Astrocyte (in vitro differentiated cells and primary cell): ENCODE measurements around the gene RAPGEF5. TPM values are rescaled to one million over a fixed set of nuclear protein-coding genes. Genes with fewer than 3 reads are reported as not detected.

ENCODE experiments used
- DNase-seq: peaks from one replicate; pipeline ENCODE4 v3.0.0-alpha.2; 2010; ENCODE audit warnings: low read depth
- FAIRE-seq: peaks from 2 replicates; lab custom pipeline; 2011; peaks lifted over from hg19 to GRCh38; lab: Jason Lieb, UNC
- H2AFZ ChIP-seq: 2 replicates; pipeline ENCODE4 v1.6.0; 2012; ENCODE audit warnings: low read depth, low read length, inconsistent platforms
- H3K27ac ChIP-seq: 2 replicates; pipeline ENCODE4 v1.5.1; 2011; ENCODE audit warnings: low read depth, low read length, inconsistent platforms
- H3K27me3 ChIP-seq: 2 replicates; pipeline ENCODE4 v1.6.0; 2011; ENCODE audit warnings: low read length, inconsistent platforms; ENCODE audit not compliant: insufficient read depth
- H3K36me3 ChIP-seq: 2 replicates; pipeline ENCODE4 v1.5.1; 2011; ENCODE audit warnings: low read length, inconsistent platforms; ENCODE audit not compliant: insufficient read depth
- H3K4me1 ChIP-seq: 2 replicates; pipeline ENCODE4 v1.5.1; 2011; ENCODE audit warnings: low read length, inconsistent platforms; ENCODE audit not compliant: insufficient read depth
- H3K4me2 ChIP-seq: 2 replicates; pipeline ENCODE4 v1.6.0; 2012; ENCODE audit warnings: low read length, inconsistent platforms
- H3K4me3 ChIP-seq: 2 replicates; pipeline ENCODE4 v1.5.1; 2011; ENCODE audit warnings: low read depth, mild to moderate bottlenecking, low read length, inconsistent platforms; ENCODE audit not compliant: insufficient read depth
- H3K79me2 ChIP-seq: 2 replicates; pipeline ENCODE4 v1.6.0; 2012; ENCODE audit warnings: mild to moderate bottlenecking, low read length, inconsistent platforms; ENCODE audit not compliant: insufficient read depth
- H3K9ac ChIP-seq: 2 replicates; pipeline ENCODE4 v1.6.0; 2012; ENCODE audit warnings: mild to moderate bottlenecking, low read length, inconsistent platforms
- H3K9me3 ChIP-seq: 2 replicates; pipeline ENCODE4 v1.5.1; 2012; ENCODE audit warnings: low read depth, mild to moderate bottlenecking, low read length, inconsistent platforms; ENCODE audit not compliant: insufficient read depth
- H4K20me1 ChIP-seq: 2 replicates; pipeline ENCODE4 v1.6.0; 2012; ENCODE audit warnings: low read length, inconsistent platforms; ENCODE audit not compliant: insufficient read depth
- H3K27ac Mint-ChIP-seq: one replicate; pipeline ENCODE4 v1.8.0; 2021; ENCODE audit warnings: mild to moderate bottlenecking, mixed read lengths; ENCODE audit not compliant: unreplicated experiment
- H3K27me3 Mint-ChIP-seq: one replicate; pipeline ENCODE4 v1.8.0; 2021; ENCODE audit warnings: low read depth, mixed read lengths; ENCODE audit not compliant: unreplicated experiment
- H3K36me3 Mint-ChIP-seq: one replicate; pipeline ENCODE4 v1.8.0; 2021; ENCODE audit warnings: low read depth, mixed read lengths; ENCODE audit not compliant: unreplicated experiment
- H3K4me1 Mint-ChIP-seq: one replicate; pipeline ENCODE4 v1.8.0; 2021; ENCODE audit warnings: low read depth, mixed read lengths; ENCODE audit not compliant: unreplicated experiment
- H3K4me3 Mint-ChIP-seq: one replicate; pipeline ENCODE4 v1.8.0; 2021; ENCODE audit warnings: mild to moderate bottlenecking, moderate library complexity, mixed read lengths; ENCODE audit not compliant: unreplicated experiment
- H3K9me3 Mint-ChIP-seq: one replicate; pipeline ENCODE4 v1.8.0; 2021; ENCODE audit warnings: mild to moderate bottlenecking, mixed read lengths; ENCODE audit not compliant: unreplicated experiment
- CTCF ChIP-seq: IDR thresholded peaks from 2 replicates; pipeline ENCODE4 v1.5.1; 2011; ENCODE audit warnings: low read depth, mild to moderate bottlenecking, inconsistent platforms, low read length, moderate library complexity; ENCODE audit not compliant: insufficient read depth
- EZH2 ChIP-seq: IDR thresholded peaks from 2 replicates; pipeline ENCODE4 v1.6.1; 2012; ENCODE audit warnings: mild to moderate bottlenecking, low read length, inconsistent platforms; ENCODE audit not compliant: insufficient read depth
- total RNA-seq: library from RNA; stranded (reverse); gene quantifications from 2 replicates; pipeline ENCODE4 v1.2.1, GENCODE V29; 2021

The RAPGEF5 gene
- total RNA-seq, 1 donor from 2014 or later: 1.0 TPM

- no peak overlapping the region for H3K4me2 ChIP-seq
- no peaks in the 10 kb centered on the region for H4K20me1 ChIP-seq
- no peaks in the 10 kb centered on the region for H3K36me3 ChIP-seq
- Mint-ChIP-seq H3K4me1 (no peaks in the 10 kb centered on the region), H3K4me3 (no peak overlapping the region), H3K9me3 (no peaks in the 10 kb centered on the region), H3K36me3 (no peaks in the 10 kb centered on the region), H3K27ac (no peak overlapping the region), H3K27me3 (peaks cover 16% of the 10 kb centered on the region)
- no peak overlapping the region for H2AFZ ChIP-seq
- H3K4me1 ChIP-seq: no peaks in the 10 kb centered on the region
- H3K4me3 ChIP-seq: no peak overlapping the region
- H3K9ac ChIP-seq: no peak overlapping the region
- no peak for FAIRE-seq
- H3K27ac ChIP-seq: no peak overlapping the region
- no peak for DNase-seq
- TF ChIP-seq CTCF: no peak
- TF ChIP-seq EZH2: no peak
- peaks cover 4% of the 10 kb centered on the region for H3K27me3 ChIP-seq
- H3K79me2 ChIP-seq: no peaks in the 10 kb centered on the region
- no peaks in the 10 kb centered on the region for H3K9me3 ChIP-seq
Measured at GRCh38 chr7:22187691-22188348, 169.1 kb downstream of the RAPGEF5 start.

GRCh38 chr7:22185559-22185958 is 171.4 kb downstream of the RAPGEF5 start:
- no peak for FAIRE-seq
- Histone ChIP-seq H4K20me1 (no peaks in the 10 kb centered on the region), H3K4me3 (no peak overlapping the region)

More at GRCh38 chr7:22185559-22185958, 171.4 kb downstream of the RAPGEF5 start:
- Mint-ChIP-seq H3K27ac (no peak overlapping the region), H3K4me3 (no peak overlapping the region), H3K4me1 (no peaks in the 10 kb centered on the region), H3K27me3 (peaks cover 3% of the 10 kb centered on the region), H3K36me3 (no peaks in the 10 kb centered on the region), H3K9me3 (no peaks in the 10 kb centered on the region)
- Histone ChIP-seq H3K4me2 (no peak overlapping the region), H3K27me3 (peaks cover 3% of the 10 kb centered on the region), H3K36me3 (no peaks in the 10 kb centered on the region), H3K79me2 (no peaks in the 10 kb centered on the region), H3K4me1 (no peaks in the 10 kb centered on the region), H3K9ac (no peak overlapping the region), H2AFZ (no peak overlapping the region), H3K9me3 (no peaks in the 10 kb centered on the region), H3K27ac (no peak overlapping the region)
- TF ChIP-seq CTCF: no peak
- no peak for TF ChIP-seq EZH2
- no peak for DNase-seq
